HG03066 (cell line): ENCODE data around the gene GLP1R.

Experiments
- ATAC-seq: cut with Tn5 transposase; IDR thresholded peaks from one replicate; pipeline ENCODE4 v1.9.1; 2021; ENCODE audit warnings: low read depth; ENCODE audit not compliant: unreplicated experiment

The GLP1R gene

DNA sequence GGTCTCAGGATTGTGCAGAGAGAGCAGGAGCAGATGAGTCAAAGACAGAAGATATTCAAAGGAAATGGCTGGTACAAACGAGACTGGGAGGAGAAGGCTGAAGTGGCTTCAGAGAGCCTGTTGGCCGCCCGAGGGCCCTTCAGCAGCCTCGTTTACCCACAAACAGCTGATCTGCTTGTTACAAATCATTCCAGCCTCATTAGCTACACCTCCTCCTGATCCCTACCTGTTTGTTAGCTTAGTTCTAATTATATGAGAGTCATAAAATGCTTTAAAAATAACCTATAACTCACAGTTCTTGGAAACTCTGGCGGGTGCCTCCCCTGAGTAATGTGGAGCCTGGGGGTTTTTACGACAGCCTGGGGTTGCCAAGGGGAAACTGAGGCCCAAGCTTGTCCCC is 12.6 kb downstream of the GLP1R start:
- ATAC-seq: no peak

DNA sequence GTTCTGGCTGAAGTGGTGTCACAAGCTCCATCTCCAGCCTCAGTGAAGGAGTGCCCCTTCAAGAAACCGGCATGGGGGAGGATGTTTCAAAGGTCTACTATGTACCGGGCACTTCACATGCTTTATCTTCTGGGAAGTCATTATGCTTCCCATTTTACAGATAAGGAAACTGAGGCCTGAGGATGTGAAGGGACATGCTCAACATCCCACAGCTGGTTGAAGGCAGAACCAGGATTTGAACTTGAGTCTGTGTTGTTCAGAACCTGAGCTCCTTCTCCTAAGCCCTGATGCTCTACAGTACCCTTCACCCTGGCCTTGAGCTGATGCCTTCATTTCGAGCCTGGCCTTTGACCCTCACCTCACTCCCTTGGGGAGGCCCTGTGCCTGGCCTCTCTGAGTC is 13.0 kb downstream of the GLP1R start:
- no peak for ATAC-seq

GRCh38 chr6:39062014-39062740 is 13.6 kb downstream of the GLP1R start:
- no peak for ATAC-seq

DNA sequence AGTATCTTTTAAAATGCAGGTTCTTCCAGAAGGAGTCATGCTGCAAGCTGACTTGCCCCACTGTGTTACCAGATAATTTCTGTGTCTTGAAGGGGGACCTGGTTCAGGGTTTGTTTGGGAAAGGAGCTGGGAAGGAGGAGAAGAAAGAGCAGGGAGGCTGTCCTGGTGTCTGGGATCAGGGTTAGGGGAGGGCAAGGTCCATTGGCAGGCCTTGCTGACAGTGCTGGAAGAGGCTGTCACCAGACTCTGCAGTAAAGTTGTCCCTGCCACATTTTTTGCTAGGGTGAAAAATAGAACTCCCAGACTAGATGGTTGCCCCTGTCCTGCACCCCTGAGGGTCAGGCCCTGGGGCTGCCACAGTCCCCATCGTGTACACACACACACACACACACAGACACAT is 14.9 kb downstream of the GLP1R start:
- no peak for ATAC-seq

- no peak for ATAC-seq
Measured at GRCh38 chr6:39065561-39065960, 17.0 kb downstream of the GLP1R start.

DNA sequence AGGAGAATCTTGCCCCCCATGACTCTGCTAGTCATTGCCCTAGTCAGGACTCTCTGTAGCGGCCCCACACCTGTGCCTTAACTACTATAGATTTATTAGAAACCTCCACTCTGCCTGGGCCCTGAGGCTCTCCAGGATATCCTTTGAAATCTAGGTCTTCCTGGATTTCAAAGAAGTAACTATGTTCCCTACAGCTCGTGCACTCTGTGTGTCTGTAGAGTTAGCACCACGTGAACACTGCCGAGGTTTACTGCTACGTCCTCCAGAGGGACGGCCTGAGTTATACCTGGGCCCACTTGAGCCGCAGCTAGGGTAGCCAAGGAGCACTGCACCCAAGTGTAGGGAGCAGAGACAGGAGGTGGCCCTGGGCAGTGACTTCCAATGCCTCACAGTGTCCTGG is 19.8 kb downstream of the GLP1R start:
- ATAC-seq: no peak

- ATAC-seq: no peak
Measured at GRCh38 chr6:39072830-39073229, 24.2 kb downstream of the GLP1R start.

- ATAC-seq: no peak
Measured at GRCh38 chr6:39073471-39074355, 25.1 kb downstream of the GLP1R start.

DNA sequence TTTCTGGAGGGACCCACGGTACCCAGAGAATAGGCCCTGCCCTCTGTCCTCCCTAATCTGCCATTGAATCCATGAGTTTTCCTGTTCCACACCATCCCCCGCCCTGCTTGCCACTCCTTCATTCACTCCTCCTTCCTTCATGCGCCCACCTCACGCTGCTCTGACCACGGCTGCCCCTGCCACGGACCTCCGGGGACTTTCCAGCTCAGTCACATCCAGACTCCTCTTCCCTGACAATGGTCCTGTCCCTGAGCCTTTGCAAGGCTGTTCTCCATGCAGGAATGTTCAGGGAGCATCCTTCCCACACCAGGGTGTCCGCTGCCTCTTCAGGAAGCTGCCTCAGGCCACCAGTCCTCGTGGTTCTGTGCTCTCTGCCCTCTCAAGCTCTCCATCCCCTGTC is 25.9 kb downstream of the GLP1R start:
- ATAC-seq: no peak

DNA sequence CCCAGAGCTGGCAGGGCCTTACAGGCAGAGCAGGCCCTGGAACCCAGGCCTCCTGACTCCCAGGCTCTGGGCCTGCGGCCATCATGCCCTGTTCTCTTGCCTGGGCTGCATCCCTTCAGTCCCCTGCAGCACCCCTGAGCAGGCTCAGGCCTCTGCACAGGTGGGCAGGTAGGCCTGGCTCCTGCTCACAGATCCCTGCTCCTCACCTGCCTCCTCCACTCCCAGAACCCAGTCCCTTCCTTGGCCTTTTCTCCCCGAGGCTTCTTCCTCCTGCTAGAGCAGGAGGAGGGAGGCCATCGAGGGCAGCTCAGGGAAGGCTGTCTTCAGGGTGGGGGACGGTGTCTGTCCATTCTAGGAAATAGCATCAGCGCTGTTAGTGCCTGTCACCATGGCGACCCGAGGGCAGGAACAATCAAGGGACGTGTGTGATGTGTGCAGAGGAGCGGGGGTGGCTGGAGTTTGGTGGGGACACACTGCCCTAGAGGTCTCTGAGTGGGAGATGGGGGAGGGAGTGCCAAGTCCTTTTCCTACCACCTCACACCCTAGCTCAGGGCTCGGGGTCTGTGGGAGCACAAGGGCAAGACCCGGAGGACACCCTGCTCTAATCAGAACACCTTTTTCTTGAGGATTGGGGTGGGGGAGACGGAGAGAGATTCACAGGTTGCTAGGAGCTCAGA is 26.6 kb downstream of the GLP1R start:
- ATAC-seq: no peak

- ATAC-seq: no peak
Measured at GRCh38 chr6:39075807-39076622, 27.4 kb downstream of the GLP1R start.

- no peak for ATAC-seq
Measured at GRCh38 chr6:39076623-39077535, 28.3 kb downstream of the GLP1R start.

GRCh38 chr6:39077882-39078594 is 29.5 kb downstream of the GLP1R start:
- ATAC-seq: no peak

GRCh38 chr6:39078695-39079094 is 30.1 kb downstream of the GLP1R start:
- no peak for ATAC-seq

GRCh38 chr6:39079197-39080125 is 30.9 kb downstream of the GLP1R start:
- no peak for ATAC-seq

GRCh38 chr6:39080246-39080875 is 31.8 kb downstream of the GLP1R start:
- ATAC-seq: no peak

DNA sequence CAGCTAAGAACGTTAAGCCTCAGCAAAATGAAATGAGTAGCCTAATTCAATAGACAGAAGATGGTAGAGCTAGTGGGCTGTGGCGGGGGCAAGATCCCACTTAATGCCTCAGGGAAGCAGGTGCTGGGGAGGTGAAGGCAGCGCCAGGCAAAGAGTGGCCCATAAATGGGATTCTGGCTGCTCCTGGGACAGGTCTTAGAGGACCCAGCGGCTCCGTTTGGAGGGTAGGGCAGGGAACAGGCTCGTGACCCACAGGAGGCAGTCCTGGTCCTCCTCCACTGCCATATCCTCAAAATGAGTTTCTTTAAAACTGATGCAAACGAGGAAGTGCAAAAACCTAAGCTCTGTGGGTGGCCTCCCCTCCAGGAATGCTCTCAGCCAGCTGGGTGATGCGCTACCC is 33.7 kb downstream of the GLP1R start:
- no peak for ATAC-seq
